Measurements from ENCODE around the gene RPTOR.

RPTOR gene

GRCh38 chr17:80611816-80612215 is 67.2 kb downstream of the RPTOR start:
- Histone ChIP-seq H3K14ac (ENCODE audit: low read length) (no peak overlapping the region), H3K9ac (ENCODE audit: low read depth, low read length, poor library complexity) (no peak overlapping the region), H3K4ac (ENCODE audit: low read length) (no peak overlapping the region), H2BK5ac (ENCODE audit: low read length) (no peak overlapping the region), H2BK120ac (ENCODE audit: low read depth, low read length) (no peak overlapping the region), H4K8ac (ENCODE audit: low read depth, low read length) (no peak overlapping the region), H2BK12ac (ENCODE audit: low read length) (no peak overlapping the region), H3K4me1 (ENCODE audit: control insufficient read depth in 2 of 2, insufficient read depth in 1 of 2, low read depth in 1 of 2, low read length in 2 of 2) (no peaks in the 10 kb centered on the region), H3K79me1 (ENCODE audit: low read depth, low read length) (peaks cover 10% of the 10 kb centered on the region), H3K4me3 (ENCODE audit: low read length in 2 of 2) (no peak overlapping the region), H4K91ac (ENCODE audit: low read depth, low read length, poor library complexity) (no peak overlapping the region), H3K23ac (ENCODE audit: low read depth, low read length, poor library complexity) (no peak overlapping the region), H3K4me2 (ENCODE audit: insufficient read depth, low read length, poor library complexity, severe bottlenecking) (no peak overlapping the region), H3K9me3 (replicated peaks in 1 of 2; ENCODE audit: control insufficient read depth in 2 of 2, insufficient read depth in 1 of 2, low read depth in 1 of 2, low read length in 2 of 2) (no peaks in the 10 kb centered on the region), H3K18ac (ENCODE audit: low read length) (no peak overlapping the region), H3K27me3 (ENCODE audit: control insufficient read depth in 3 of 3, insufficient read depth in 3 of 3, low read depth in 1 of 3, low read length in 3 of 3) (no peaks in the 10 kb centered on the region), H2AK5ac (ENCODE audit: low read depth, low read length) (no peak overlapping the region), H2BK15ac (ENCODE audit: low read length) (no peak overlapping the region), H2AFZ (ENCODE audit: low read length) (no peak overlapping the region), H3K27ac (replicated peaks; ENCODE audit: low read length) (no peak overlapping the region), H3K36me3 (replicated peaks in 1 of 2; ENCODE audit: control insufficient read depth in 2 of 2, insufficient read depth in 2 of 2, low read length in 2 of 2) (no peaks in the 10 kb centered on the region)
- no CpG with 5 or more reads among the region's 1 CpG for WGBS, 2 donors (ENCODE audit: extremely low coverage in 2 of 2, insufficient read length in 2 of 2, insufficient replicate concordance in 1 of 2)
- no peak for DNase-seq (ENCODE audit: low spot score)

DNA sequence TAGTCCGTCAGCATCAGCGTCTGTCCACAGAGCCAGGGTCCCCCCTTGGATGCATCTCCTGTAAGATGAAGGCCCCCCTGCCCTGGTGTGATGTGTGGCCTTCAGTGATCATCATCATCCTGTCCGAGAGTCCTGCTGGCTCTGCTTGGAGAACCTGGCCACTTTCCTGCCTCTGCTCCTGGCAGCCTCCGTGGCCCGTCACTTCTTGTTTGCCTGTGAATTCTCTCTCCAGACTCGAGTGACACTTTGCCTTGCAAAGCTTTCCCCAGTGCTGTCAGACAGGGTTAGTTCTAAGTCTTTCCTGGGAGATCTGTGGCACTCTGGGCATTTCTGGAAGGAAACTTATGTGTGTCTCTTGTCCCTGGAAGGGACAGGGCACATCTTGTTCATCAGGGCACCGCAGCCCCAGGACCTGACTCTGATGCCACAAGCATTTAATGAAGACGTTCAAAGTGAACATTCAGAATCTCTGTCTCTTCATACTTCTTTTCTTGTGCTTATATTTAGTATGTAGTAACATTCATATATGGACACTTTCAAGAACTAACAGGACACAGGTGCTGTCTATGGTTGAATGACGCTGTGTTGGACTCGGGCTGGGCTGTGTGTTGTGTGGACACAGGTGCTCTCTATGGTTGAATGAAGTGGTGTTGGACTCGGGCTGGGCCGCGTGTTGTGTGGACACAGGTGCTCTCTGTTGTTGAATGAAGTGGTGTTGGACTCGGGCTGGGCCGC is 68.5 kb downstream of the RPTOR start:
- WGBS, 2 donors (ENCODE audit: extremely low coverage in 2 of 2, insufficient read length in 2 of 2, insufficient replicate concordance in 1 of 2), result no CpG with 5 or more reads among the region's 15 CpGs
- Histone ChIP-seq H3K4me1 (ENCODE audit: control insufficient read depth in 2 of 2, insufficient read depth in 1 of 2, low read depth in 1 of 2, low read length in 2 of 2) (no peaks in the 10 kb centered on the region), H2BK12ac (ENCODE audit: low read length) (no peak overlapping the region), H2BK5ac (ENCODE audit: low read length) (no peak overlapping the region), H3K27ac (replicated peaks; ENCODE audit: low read length) (no peak overlapping the region), H4K8ac (ENCODE audit: low read depth, low read length) (no peak overlapping the region), H4K91ac (ENCODE audit: low read depth, low read length, poor library complexity) (no peak overlapping the region), H2BK15ac (ENCODE audit: low read length) (no peak overlapping the region), H3K4me2 (ENCODE audit: insufficient read depth, low read length, poor library complexity, severe bottlenecking) (no peak overlapping the region), H3K79me1 (ENCODE audit: low read depth, low read length) (peaks cover 10% of the 10 kb centered on the region), H3K4me3 (ENCODE audit: low read length in 2 of 2) (no peak overlapping the region), H3K9me3 (replicated peaks in 1 of 2; ENCODE audit: control insufficient read depth in 2 of 2, insufficient read depth in 1 of 2, low read depth in 1 of 2, low read length in 2 of 2) (no peaks in the 10 kb centered on the region), H3K18ac (ENCODE audit: low read length) (no peak overlapping the region), H2AFZ (ENCODE audit: low read length) (no peak overlapping the region), H2AK5ac (ENCODE audit: low read depth, low read length) (no peak overlapping the region), H3K27me3 (ENCODE audit: control insufficient read depth in 3 of 3, insufficient read depth in 3 of 3, low read depth in 1 of 3, low read length in 3 of 3) (no peaks in the 10 kb centered on the region), H3K9ac (ENCODE audit: low read depth, low read length, poor library complexity) (no peak overlapping the region), H3K4ac (ENCODE audit: low read length) (no peak overlapping the region), H3K14ac (ENCODE audit: low read length) (no peak overlapping the region), H3K23ac (ENCODE audit: low read depth, low read length, poor library complexity) (no peak overlapping the region), H2BK120ac (ENCODE audit: low read depth, low read length) (no peak overlapping the region), H3K36me3 (replicated peaks in 1 of 2; ENCODE audit: control insufficient read depth in 2 of 2, insufficient read depth in 2 of 2, low read length in 2 of 2) (no peaks in the 10 kb centered on the region)
- no peak for DNase-seq (ENCODE audit: low spot score)

DNA sequence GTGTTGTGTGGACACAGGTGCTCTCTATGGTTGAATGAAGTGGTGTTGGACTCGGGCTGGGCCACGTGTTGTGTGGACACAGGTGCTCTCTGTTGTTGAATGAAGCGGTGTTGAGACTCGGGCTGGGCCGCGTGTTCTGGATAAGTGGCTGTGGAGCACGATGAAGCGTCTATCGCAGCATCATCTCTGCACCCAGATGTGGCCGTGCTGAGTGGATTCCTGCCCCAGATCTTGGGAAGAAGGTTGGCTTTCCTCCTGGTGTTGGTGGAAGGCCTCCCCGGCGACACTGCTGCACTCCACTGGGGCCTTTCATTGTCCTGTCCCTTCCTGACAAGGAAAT is 69.1 kb downstream of the RPTOR start:
- Histone ChIP-seq H2BK15ac (ENCODE audit: low read length) (no peak overlapping the region), H3K14ac (ENCODE audit: low read length) (no peak overlapping the region), H2BK12ac (ENCODE audit: low read length) (no peak overlapping the region), H4K8ac (ENCODE audit: low read depth, low read length) (no peak overlapping the region), H3K36me3 (replicated peaks in 1 of 2; ENCODE audit: control insufficient read depth in 2 of 2, insufficient read depth in 2 of 2, low read length in 2 of 2) (no peaks in the 10 kb centered on the region), H2AFZ (ENCODE audit: low read length) (no peak overlapping the region), H4K91ac (ENCODE audit: low read depth, low read length, poor library complexity) (no peak overlapping the region), H3K27ac (replicated peaks; ENCODE audit: low read length) (no peak overlapping the region), H3K27me3 (ENCODE audit: control insufficient read depth in 3 of 3, insufficient read depth in 3 of 3, low read depth in 1 of 3, low read length in 3 of 3) (no peaks in the 10 kb centered on the region), H3K4me3 (ENCODE audit: low read length in 2 of 2) (no peak overlapping the region), H3K4me2 (ENCODE audit: insufficient read depth, low read length, poor library complexity, severe bottlenecking) (no peak overlapping the region), H3K79me1 (ENCODE audit: low read depth, low read length) (peaks cover 7% of the 10 kb centered on the region), H2BK120ac (ENCODE audit: low read depth, low read length) (no peak overlapping the region), H2AK5ac (ENCODE audit: low read depth, low read length) (no peak overlapping the region), H2BK5ac (ENCODE audit: low read length) (no peak overlapping the region), H3K18ac (ENCODE audit: low read length) (no peak overlapping the region), H3K9me3 (replicated peaks in 1 of 2; ENCODE audit: control insufficient read depth in 2 of 2, insufficient read depth in 1 of 2, low read depth in 1 of 2, low read length in 2 of 2) (no peaks in the 10 kb centered on the region), H3K9ac (ENCODE audit: low read depth, low read length, poor library complexity) (no peak overlapping the region), H3K4ac (ENCODE audit: low read length) (no peak overlapping the region), H3K4me1 (ENCODE audit: control insufficient read depth in 2 of 2, insufficient read depth in 1 of 2, low read depth in 1 of 2, low read length in 2 of 2) (no peaks in the 10 kb centered on the region), H3K23ac (ENCODE audit: low read depth, low read length, poor library complexity) (no peak overlapping the region)
- no peak for DNase-seq (ENCODE audit: low spot score)
- no CpG with 5 or more reads among the region's 12 CpGs for WGBS, 2 donors (ENCODE audit: extremely low coverage in 2 of 2, insufficient read length in 2 of 2, insufficient replicate concordance in 1 of 2)

- no peak overlapping the region for H3K14ac ChIP-seq (ENCODE audit: low read length)
- H3K4me2 ChIP-seq (ENCODE audit: insufficient read depth, low read length, poor library complexity, severe bottlenecking), result no peak overlapping the region
- no peaks in the 10 kb centered on the region for H3K27me3 ChIP-seq (ENCODE audit: control insufficient read depth in 3 of 3, insufficient read depth in 3 of 3, low read depth in 1 of 3, low read length in 3 of 3)
- no peak overlapping the region for H3K27ac ChIP-seq (replicated peaks; ENCODE audit: low read length)
- no peak overlapping the region for H2BK120ac ChIP-seq (ENCODE audit: low read depth, low read length)
- no peaks in the 10 kb centered on the region for H3K36me3 ChIP-seq (replicated peaks in 1 of 2; ENCODE audit: control insufficient read depth in 2 of 2, insufficient read depth in 2 of 2, low read length in 2 of 2)
- no peak overlapping the region for H3K9ac ChIP-seq (ENCODE audit: low read depth, low read length, poor library complexity)
- no peak overlapping the region for H2BK12ac ChIP-seq (ENCODE audit: low read length)
- no peak for DNase-seq (ENCODE audit: low spot score)
- no peaks in the 10 kb centered on the region for H3K9me3 ChIP-seq (replicated peaks in 1 of 2; ENCODE audit: control insufficient read depth in 2 of 2, insufficient read depth in 1 of 2, low read depth in 1 of 2, low read length in 2 of 2)
- H4K91ac ChIP-seq (ENCODE audit: low read depth, low read length, poor library complexity), result no peak overlapping the region
- no peak overlapping the region for H2BK5ac ChIP-seq (ENCODE audit: low read length)
- no peak overlapping the region for H2BK15ac ChIP-seq (ENCODE audit: low read length)
- H2AFZ ChIP-seq (ENCODE audit: low read length), result no peak overlapping the region
- H3K4ac ChIP-seq (ENCODE audit: low read length), result no peak overlapping the region
- no peak overlapping the region for H2AK5ac ChIP-seq (ENCODE audit: low read depth, low read length)
- peaks cover 4% of the 10 kb centered on the region for H3K79me1 ChIP-seq (ENCODE audit: low read depth, low read length)
- H3K23ac ChIP-seq (ENCODE audit: low read depth, low read length, poor library complexity), result no peak overlapping the region
- no peak overlapping the region for H3K4me3 ChIP-seq (ENCODE audit: low read length in 2 of 2)
- no peak overlapping the region for H3K18ac ChIP-seq (ENCODE audit: low read length)
- no peaks in the 10 kb centered on the region for H3K4me1 ChIP-seq (ENCODE audit: control insufficient read depth in 2 of 2, insufficient read depth in 1 of 2, low read depth in 1 of 2, low read length in 2 of 2)
- no CpG with 5 or more reads among the region's 12 CpGs for WGBS, 2 donors (ENCODE audit: extremely low coverage in 2 of 2, insufficient read length in 2 of 2, insufficient replicate concordance in 1 of 2)
- H4K8ac ChIP-seq (ENCODE audit: low read depth, low read length), result no peak overlapping the region
Observed at GRCh38 chr17:80614332-80615047, 69.9 kb downstream of the RPTOR start.

Data from neuronal stem cell (in vitro differentiated cells).